Measurements from ENCODE around the gene SOD3.

Gene SOD3

DNA sequence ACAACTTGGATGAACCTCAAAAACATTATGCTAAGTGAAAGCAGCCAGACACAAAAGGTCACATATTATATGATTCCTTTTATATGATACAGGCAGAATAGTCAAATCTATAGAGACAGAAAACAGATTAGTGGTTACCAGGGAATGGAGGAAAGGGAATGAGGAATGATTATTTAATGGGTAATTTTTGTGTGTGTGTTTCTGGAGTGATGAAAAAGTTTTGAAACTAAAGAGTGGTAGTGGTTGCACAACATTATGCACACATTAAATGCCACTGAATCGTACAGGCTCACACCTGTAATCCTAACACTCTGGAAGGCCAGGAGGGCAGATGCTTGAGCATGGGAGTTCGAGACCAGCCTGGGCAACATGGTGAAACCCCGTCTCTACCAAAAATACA, 19.6 kb upstream of the SOD3 start:
- DNase-seq (ENCODE audit: insufficient read length) (no peak), FAIRE-seq (no peak)

DNA sequence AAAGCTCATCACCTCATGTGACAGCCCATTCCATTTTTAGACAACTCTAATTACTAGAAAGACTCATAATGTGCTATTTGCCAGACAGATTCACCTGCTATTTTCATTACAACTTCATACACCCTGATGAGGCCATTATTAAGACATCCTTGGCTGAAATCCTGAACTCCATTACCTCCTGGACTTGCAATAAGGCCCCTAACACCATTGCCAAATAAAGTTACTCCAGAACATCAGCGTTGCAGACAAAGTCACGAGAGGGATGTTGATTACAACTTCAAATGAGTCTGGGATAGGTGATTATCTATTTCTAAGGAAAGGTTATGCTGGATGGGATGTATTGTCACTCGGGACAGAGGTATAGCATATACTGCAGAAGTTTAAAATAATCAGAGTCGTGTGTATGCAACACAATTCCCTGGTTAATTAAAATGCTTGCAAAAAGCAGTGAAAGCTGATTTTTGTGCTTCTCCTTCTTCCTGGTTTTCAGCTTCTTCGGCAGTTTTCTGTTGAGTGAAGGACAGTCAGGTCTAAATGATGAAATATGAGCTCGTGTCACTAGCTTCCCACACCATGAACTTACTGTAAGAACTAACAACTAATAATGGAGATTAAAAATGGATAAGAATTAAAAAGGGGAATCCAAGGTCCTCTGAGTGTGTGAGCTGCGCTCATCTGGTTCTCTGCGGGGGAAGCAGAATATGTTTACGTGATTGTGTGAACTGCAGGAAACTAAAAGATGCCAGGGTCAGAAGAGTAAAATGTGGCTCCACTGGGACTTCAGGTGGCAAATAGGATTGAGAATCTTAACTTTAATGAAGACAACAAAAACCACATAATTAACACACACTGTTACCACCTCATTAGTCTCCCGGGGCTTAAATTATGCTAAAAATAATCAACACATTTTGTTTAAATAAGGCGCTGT, 17.6 kb upstream of the SOD3 start:
- no peak for FAIRE-seq
- no peak for DNase-seq (ENCODE audit: insufficient read length)
- TF ChIP-seq POLR2AphosphoS5 (IDR thresholded peaks at IDR 0.05; ENCODE audit: low read depth, low read length) = no peak
- TF ChIP-seq TAF1 (IDR thresholded peaks at IDR 0.05; ENCODE audit: borderline replicate concordance, low read depth, low read length) = no peak
- no peak for TF ChIP-seq POLR2A (IDR thresholded peaks at IDR 0.05; ENCODE audit: low read depth, low read length)

More for the DNA sequence above, 19.6 kb upstream of the SOD3 start:
- no peak for TF ChIP-seq POLR2AphosphoS5 (IDR thresholded peaks at IDR 0.05; ENCODE audit: low read depth, low read length)

GRCh38 chr4:24778464-24779225, 16.7 kb upstream of the SOD3 start:
- no peak for TF ChIP-seq POLR2A (IDR thresholded peaks at IDR 0.05; ENCODE audit: low read depth, low read length)
- TF ChIP-seq TAF1 (IDR thresholded peaks at IDR 0.05; ENCODE audit: borderline replicate concordance, low read depth, low read length) = no peak
- TF ChIP-seq POLR2AphosphoS5 (IDR thresholded peaks at IDR 0.05; ENCODE audit: low read depth, low read length) = no peak
- FAIRE-seq = no peak
- no peak for DNase-seq (ENCODE audit: insufficient read length)

GRCh38 chr4:24780936-24781495, 14.4 kb upstream of the SOD3 start:
- FAIRE-seq (no peak), DNase-seq (ENCODE audit: insufficient read length) (no peak)
- no peak for TF ChIP-seq POLR2AphosphoS5 (IDR thresholded peaks at IDR 0.05; ENCODE audit: low read depth, low read length)
- no peak for TF ChIP-seq TAF1 (IDR thresholded peaks at IDR 0.05; ENCODE audit: borderline replicate concordance, low read depth, low read length)
- TF ChIP-seq POLR2A (IDR thresholded peaks at IDR 0.05; ENCODE audit: low read depth, low read length) = no peak

DNA sequence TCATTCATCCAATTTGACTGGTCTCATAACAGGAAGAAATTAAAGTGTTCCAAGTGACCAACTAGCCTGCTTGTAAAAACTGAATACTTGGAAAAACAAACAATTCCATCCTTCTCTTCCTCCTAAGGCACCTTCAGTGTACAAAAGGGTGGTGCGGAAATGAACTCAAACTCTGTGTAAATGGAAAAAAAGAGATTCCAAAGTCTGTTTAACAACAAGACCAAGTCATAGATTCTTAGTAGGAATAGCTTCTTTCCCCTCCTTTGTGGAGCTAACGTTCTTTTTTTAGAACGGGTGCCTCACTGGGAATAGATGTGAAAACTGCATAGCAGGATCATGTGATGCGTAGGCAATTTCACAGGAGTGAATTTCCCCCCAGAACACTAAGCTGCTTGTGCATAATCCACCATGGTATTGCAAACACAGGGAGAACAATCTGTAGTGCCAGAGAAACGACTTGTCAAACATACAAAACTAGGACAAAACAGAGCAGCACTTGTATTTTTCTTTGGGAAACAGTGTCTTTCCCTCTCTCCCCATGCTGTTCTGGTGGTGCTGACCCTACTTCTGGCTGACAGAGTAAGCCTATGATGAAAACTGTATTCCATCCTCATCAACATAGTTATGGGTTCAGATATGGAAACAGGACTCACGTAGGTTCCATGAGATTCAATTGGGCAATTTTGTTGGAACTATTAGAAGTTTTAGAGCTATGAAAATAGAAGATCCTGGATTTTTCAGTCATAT, 13.2 kb upstream of the SOD3 start:
- FAIRE-seq = no peak
- DNase-seq (ENCODE audit: insufficient read length) = no peak
- TF ChIP-seq TAF1 (IDR thresholded peaks at IDR 0.05; ENCODE audit: borderline replicate concordance, low read depth, low read length) (no peak), POLR2AphosphoS5 (IDR thresholded peaks at IDR 0.05; ENCODE audit: low read depth, low read length) (no peak), POLR2A (IDR thresholded peaks at IDR 0.05; ENCODE audit: low read depth, low read length) (no peak)

DNA sequence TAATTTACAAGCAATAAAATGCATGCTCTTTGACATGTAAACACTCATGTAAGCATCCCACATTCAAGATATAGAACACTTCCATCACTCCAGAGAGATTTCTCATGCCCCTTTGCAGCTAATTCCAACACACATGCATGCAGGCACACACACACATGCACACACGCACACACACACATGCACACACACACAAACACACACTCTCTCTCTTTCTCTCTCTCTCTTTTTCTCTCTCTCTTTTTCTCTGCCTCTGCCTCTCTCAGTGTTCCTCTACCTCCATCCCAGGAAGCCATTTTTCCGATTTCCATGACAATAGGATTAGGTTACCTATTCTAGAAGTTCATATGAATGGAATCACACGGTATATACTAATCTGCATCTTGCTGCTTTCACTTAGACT, 11.9 kb upstream of the SOD3 start:
- TF ChIP-seq POLR2A (IDR thresholded peaks at IDR 0.05; ENCODE audit: low read depth, low read length) = no peak
- TF ChIP-seq TAF1 (IDR thresholded peaks at IDR 0.05; ENCODE audit: borderline replicate concordance, low read depth, low read length) = no peak
- no peak for TF ChIP-seq POLR2AphosphoS5 (IDR thresholded peaks at IDR 0.05; ENCODE audit: low read depth, low read length)
- no peak for DNase-seq (ENCODE audit: insufficient read length)

GRCh38 chr4:24791043-24791442, 4.3 kb upstream of the SOD3 start:
- no peak for TF ChIP-seq POLR2AphosphoS5 (IDR thresholded peaks at IDR 0.05; ENCODE audit: low read depth, low read length)
- TF ChIP-seq POLR2A (IDR thresholded peaks at IDR 0.05; ENCODE audit: low read depth, low read length) = no peak
- no peak for TF ChIP-seq TAF1 (IDR thresholded peaks at IDR 0.05; ENCODE audit: borderline replicate concordance, low read depth, low read length)

More for the DNA sequence above, 11.9 kb upstream of the SOD3 start:
- FAIRE-seq = no peak

GRCh38 chr4:24792552-24792951, 2.8 kb upstream of the SOD3 start:
- TF ChIP-seq POLR2AphosphoS5 (IDR thresholded peaks at IDR 0.05; ENCODE audit: low read depth, low read length) (no peak), TAF1 (IDR thresholded peaks at IDR 0.05; ENCODE audit: borderline replicate concordance, low read depth, low read length) (no peak), POLR2A (IDR thresholded peaks at IDR 0.05; ENCODE audit: low read depth, low read length) (no peak)
- no peak for DNase-seq (ENCODE audit: insufficient read length)
- no peak for FAIRE-seq

More at GRCh38 chr4:24791043-24791442, 4.3 kb upstream of the SOD3 start:
- DNase-seq (ENCODE audit: insufficient read length) = no peak
- FAIRE-seq = no peak

- no peak for FAIRE-seq
Observed at GRCh38 chr4:24793219-24794005, 2.0 kb upstream of the SOD3 start.

GRCh38 chr4:24794051-24794450, 1.3 kb upstream of the SOD3 start:
- TF ChIP-seq POLR2A (IDR thresholded peaks at IDR 0.05; ENCODE audit: low read depth, low read length) (no peak), POLR2AphosphoS5 (IDR thresholded peaks at IDR 0.05; ENCODE audit: low read depth, low read length) (no peak), TAF1 (IDR thresholded peaks at IDR 0.05; ENCODE audit: borderline replicate concordance, low read depth, low read length) (no peak)
- DNase-seq (ENCODE audit: insufficient read length) (no peak), FAIRE-seq (no peak)

More at GRCh38 chr4:24793219-24794005, 2.0 kb upstream of the SOD3 start:
- TF ChIP-seq TAF1 (IDR thresholded peaks at IDR 0.05; ENCODE audit: borderline replicate concordance, low read depth, low read length) (no peak), POLR2AphosphoS5 (IDR thresholded peaks at IDR 0.05; ENCODE audit: low read depth, low read length) (no peak), POLR2A (IDR thresholded peaks at IDR 0.05; ENCODE audit: low read depth, low read length) (no peak)
- no peak for DNase-seq (ENCODE audit: insufficient read length)
